Right cardiac atrium (tissue), 5 donors: ENCODE data around the gene SIK1. TPM values are rescaled to one million over a fixed set of nuclear protein-coding genes. Genes with fewer than 3 reads are reported as not detected.
"Not testable (repeated sequence)": the region's sequence is repeated elsewhere in the genome, so short reads cannot be mapped to it uniquely, and the experiment has no call there.

Experiments
- ATAC-seq, 2 donors: fragments of 200-7000 bp; cut with Tn5 transposase; one replicate each; pipeline versions ENCODE4 v1.8.0 to v1.9.1; 2020; ENCODE audit warnings: moderate library complexity in 2 of 2, mild to moderate bottlenecking in 1 of 2
- DNase-seq, 3 donors: peaks; one replicate each; pipeline ENCODE4 v3.0.0-alpha.2; 2020
- H3K27ac ChIP-seq: one replicate; pipeline ENCODE4 v1.5.1; 2013; ENCODE audit warnings: mild to moderate bottlenecking, low read length, control low read depth, moderate library complexity
- H3K27me3 ChIP-seq: one replicate; pipeline ENCODE4 v1.6.1; 2013; ENCODE audit not compliant: control insufficient read depth, insufficient read depth
- H3K4me1 ChIP-seq: one replicate; pipeline ENCODE4 v1.6.1; 2013; ENCODE audit warnings: low read length; ENCODE audit not compliant: control insufficient read depth, insufficient read depth
- H3K4me3 ChIP-seq: one replicate; pipeline ENCODE4 v1.5.1; 2013; ENCODE audit warnings: low read length, control low read depth
- H3K9me3 ChIP-seq: one replicate; pipeline ENCODE4 v1.6.1; 2013; ENCODE audit warnings: low read length; ENCODE audit not compliant: control insufficient read depth
- WGBS: extraction: QIAGEN DNeasy Blood & Tissue Kit; methylation state at CpG from one replicate; pipeline ENCODE4 v1.1.7; 2013; 5-methylcytosine and 5-hydroxymethylcytosine counted together
- intact Hi-C, 4 donors: fragments of 100-400 bp; cut with DNase I; formaldehyde crosslinking; loops; one replicate each; pipeline versions ENCODE4 v1.11.0 to v1.14.0; 2022 to 2023
- polyA plus RNA-seq: library from polyadenylated mRNA; stranded (reverse); fragments of 200-250 nt; gene quantifications from one replicate; pipeline ENCODE4 v1.2.3, GENCODE V29; 2013
- total RNA-seq, 4 donors: library from RNA; stranded (reverse); fragmentation: NEBNext Ultra II Directional; extraction: Animal tissue kit (Norgen Biotek cat#: 25700); gene quantifications; one replicate each; pipeline ENCODE4 v1.2.1, GENCODE V29; 2021
- donor health status: healthy with polysubstance abuse.
- donor health status: DM: no; HTN: yes; CAD: no.
- donor health status: DM: no; HTN: no; CAD: no.
- donor health status: DM: no; HTN: yes; CAD: no; lungs with severe emphysema.
- donor health status: DM: yes; HTN: yes; CAD: no.

SIK1 gene
- total and polyA plus RNA-seq, 5 donors: 7.7 to 63.9 (median 16.4) TPM

- H3K27me3 ChIP-seq, H3K9me3 ChIP-seq, intact Hi-C loops, DNase-seq, H3K4me1 ChIP-seq, H3K4me3 ChIP-seq, H3K27ac ChIP-seq: not testable (repeated sequence)
- WGBS: no CpG with 5 or more reads among the region's 33 CpGs
- peak; percentile 82 to 84 for ATAC-seq
Observed at GRCh38 chr21:43456616-43457314, 29.8 kb upstream of the SIK1 start.

GRCh38 chr21:43455717-43456116, 28.8 kb upstream of the SIK1 start:
- WGBS: no CpG with 5 or more reads among the region's 12 CpGs
- DNase-seq, H3K27me3 ChIP-seq, H3K4me1 ChIP-seq, H3K4me3 ChIP-seq, ATAC-seq, H3K9me3 ChIP-seq, intact Hi-C loops, H3K27ac ChIP-seq: not testable (repeated sequence)

GRCh38 chr21:43454176-43454575, 27.2 kb upstream of the SIK1 start:
- intact Hi-C loops: not testable (repeated sequence)

GRCh38 chr21:43451850-43452249, 24.9 kb upstream of the SIK1 start:
- H3K4me3 ChIP-seq, H3K27ac ChIP-seq, ATAC-seq, H3K4me1 ChIP-seq, DNase-seq, H3K27me3 ChIP-seq, H3K9me3 ChIP-seq, intact Hi-C loops: not testable (repeated sequence)
- no CpG with 5 or more reads among the region's 17 CpGs for WGBS

More at GRCh38 chr21:43454176-43454575, 27.2 kb upstream of the SIK1 start:
- H3K27me3 ChIP-seq, H3K4me1 ChIP-seq, H3K27ac ChIP-seq, DNase-seq, ATAC-seq, H3K9me3 ChIP-seq, H3K4me3 ChIP-seq: not testable (repeated sequence)
- WGBS: no CpG with 5 or more reads among the region's 5 CpGs

GRCh38 chr21:43450287-43450686, 23.4 kb upstream of the SIK1 start:
- H3K4me1 ChIP-seq, H3K27me3 ChIP-seq, intact Hi-C loops, DNase-seq, H3K4me3 ChIP-seq, H3K27ac ChIP-seq, ATAC-seq, H3K9me3 ChIP-seq: not testable (repeated sequence)
- WGBS: no CpG with 5 or more reads among the region's 16 CpGs

- H3K9me3 ChIP-seq, H3K4me1 ChIP-seq, DNase-seq, H3K4me3 ChIP-seq, H3K27me3 ChIP-seq, H3K27ac ChIP-seq, intact Hi-C loops: not testable (repeated sequence)
- peak in 1 of 2 donors; percentile 35 for ATAC-seq
- WGBS: no CpG with 5 or more reads among the region's 23 CpGs
Observed at GRCh38 chr21:43447353-43447977, 20.5 kb upstream of the SIK1 start.

GRCh38 chr21:43446277-43446932, 19.5 kb upstream of the SIK1 start:
- WGBS: no CpG with 5 or more reads among the region's 35 CpGs
- ATAC-seq, H3K4me1 ChIP-seq, DNase-seq, H3K9me3 ChIP-seq, H3K27ac ChIP-seq, H3K4me3 ChIP-seq, H3K27me3 ChIP-seq, intact Hi-C loops: not testable (repeated sequence)

GRCh38 chr21:43444524-43444923, 17.6 kb upstream of the SIK1 start:
- 73% methylated on average over 9 of the region's 28 CpGs for WGBS

GRCh38 chr21:43442571-43442970, 15.6 kb upstream of the SIK1 start:
- H3K9me3 ChIP-seq, H3K4me1 ChIP-seq, intact Hi-C loops, H3K27me3 ChIP-seq, H3K27ac ChIP-seq, DNase-seq, H3K4me3 ChIP-seq: not testable (repeated sequence)
- 20% methylated on average over 1 of the region's 12 CpGs for WGBS
- peak; percentile 70 to 71 for ATAC-seq

More at GRCh38 chr21:43444524-43444923, 17.6 kb upstream of the SIK1 start:
- intact Hi-C loops, H3K4me1 ChIP-seq, DNase-seq, H3K27ac ChIP-seq, H3K4me3 ChIP-seq, H3K27me3 ChIP-seq, H3K9me3 ChIP-seq: not testable (repeated sequence)
- peak in 1 of 2 donors; percentile 19 for ATAC-seq

- DNase-seq, H3K27me3 ChIP-seq, intact Hi-C loops, ATAC-seq, H3K4me3 ChIP-seq, H3K27ac ChIP-seq, H3K9me3 ChIP-seq, H3K4me1 ChIP-seq: not testable (repeated sequence)
- no CpG with 5 or more reads among the region's 25 CpGs for WGBS
Observed at GRCh38 chr21:43440835-43441727, 14.2 kb upstream of the SIK1 start.
